Fibroblast of skin of left quadriceps (primary cell): Measurements from ENCODE around the gene CD84.
"Not testable (repeated sequence)": the region's sequence is repeated elsewhere in the genome, so short reads cannot be mapped to it uniquely, and the experiment has no call there.

ENCODE experiments used
- DNase-seq, 2 experiments: peaks; one replicate each; pipeline ENCODE4 v3.0.0-alpha.2; 2013; ENCODE audit warnings: low read depth in 2 of 2

Gene CD84, protein sequence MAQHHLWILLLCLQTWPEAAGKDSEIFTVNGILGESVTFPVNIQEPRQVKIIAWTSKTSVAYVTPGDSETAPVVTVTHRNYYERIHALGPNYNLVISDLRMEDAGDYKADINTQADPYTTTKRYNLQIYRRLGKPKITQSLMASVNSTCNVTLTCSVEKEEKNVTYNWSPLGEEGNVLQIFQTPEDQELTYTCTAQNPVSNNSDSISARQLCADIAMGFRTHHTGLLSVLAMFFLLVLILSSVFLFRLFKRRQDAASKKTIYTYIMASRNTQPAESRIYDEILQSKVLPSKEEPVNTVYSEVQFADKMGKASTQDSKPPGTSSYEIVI

DNA sequence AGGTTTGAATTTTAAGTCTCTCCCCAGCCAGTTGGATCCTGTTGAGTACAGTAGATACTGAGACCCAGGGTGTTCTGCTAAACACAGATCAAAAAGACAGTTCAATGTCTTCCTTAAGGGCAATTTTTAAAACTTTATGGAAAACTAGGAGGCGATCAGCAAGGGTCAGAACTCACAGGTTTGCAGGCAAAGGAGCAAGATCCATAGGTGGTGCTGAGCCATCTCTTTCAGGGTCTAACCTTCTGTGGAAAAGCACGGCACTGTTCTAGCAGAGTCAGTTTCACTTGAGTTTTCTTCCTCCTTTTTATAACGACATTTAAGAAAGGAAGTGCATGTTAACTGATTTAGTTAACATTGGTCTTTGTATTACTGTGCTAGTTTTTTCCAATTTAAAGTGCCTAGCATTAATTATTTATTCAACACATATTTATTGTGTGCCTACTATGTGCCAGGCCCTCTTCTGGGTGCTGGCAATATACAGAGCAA is at the start of gene CD84:
TSS of gene CD84 (minus strand) at position 281 of the 486 bp plus-strand sequence. CDS start at position 222, 59 bp downstream.
- no peak for DNase-seq

DNA sequence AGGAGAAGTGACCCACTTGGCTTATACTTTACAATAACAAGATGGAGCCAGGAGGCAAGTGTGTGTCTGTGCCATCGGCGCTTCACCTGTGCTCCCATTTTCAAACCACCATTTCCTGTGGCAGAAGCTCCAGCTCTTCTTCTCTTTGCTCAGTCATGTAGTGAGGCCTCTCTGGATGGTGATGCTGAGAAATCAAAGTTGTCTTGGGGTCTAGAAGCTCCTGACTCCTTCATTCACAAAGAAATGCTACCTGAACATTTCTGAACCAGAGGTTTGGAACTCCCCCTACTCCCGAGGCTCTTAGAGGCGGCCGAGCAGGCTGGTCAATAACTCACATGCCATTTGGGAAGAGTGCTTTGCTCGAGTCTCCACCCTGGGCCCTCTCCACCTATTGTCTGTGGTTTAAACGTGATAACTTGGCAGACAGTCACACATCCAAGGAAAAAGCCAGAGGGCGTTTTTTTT is 49.5 kb upstream of the CD84 start:
- DNase-seq, result no peak

DNA sequence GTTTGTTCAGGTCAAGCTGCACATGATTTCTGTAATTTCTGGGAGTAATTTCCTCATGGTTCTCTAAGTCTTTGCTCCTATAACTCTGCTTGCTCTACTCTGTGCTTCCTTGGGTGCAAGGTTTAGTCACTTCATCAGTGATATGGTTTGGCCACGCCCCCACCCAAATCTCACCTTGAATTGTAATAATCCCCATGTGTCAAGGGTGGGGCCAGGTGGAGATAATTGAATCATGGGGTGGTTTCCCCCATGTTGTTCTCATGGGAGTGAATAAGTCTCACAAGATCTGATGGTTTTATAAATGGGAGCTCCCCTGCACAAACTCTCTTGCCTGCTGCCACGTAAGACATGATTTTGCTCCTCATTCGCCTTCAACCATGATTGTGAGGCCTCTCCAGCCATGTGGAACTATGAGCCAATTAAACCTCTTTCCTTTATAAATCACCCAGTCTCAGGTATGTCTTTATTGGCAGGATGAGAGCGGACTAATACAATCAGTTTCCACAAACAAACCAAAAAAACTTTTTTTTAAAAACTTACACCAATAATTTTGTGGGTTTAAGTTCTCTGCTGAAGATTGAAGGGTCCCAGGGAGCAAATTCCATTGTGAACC is 48.5 kb upstream of the CD84 start:
- DNase-seq, result not testable (repeated sequence)

DNA sequence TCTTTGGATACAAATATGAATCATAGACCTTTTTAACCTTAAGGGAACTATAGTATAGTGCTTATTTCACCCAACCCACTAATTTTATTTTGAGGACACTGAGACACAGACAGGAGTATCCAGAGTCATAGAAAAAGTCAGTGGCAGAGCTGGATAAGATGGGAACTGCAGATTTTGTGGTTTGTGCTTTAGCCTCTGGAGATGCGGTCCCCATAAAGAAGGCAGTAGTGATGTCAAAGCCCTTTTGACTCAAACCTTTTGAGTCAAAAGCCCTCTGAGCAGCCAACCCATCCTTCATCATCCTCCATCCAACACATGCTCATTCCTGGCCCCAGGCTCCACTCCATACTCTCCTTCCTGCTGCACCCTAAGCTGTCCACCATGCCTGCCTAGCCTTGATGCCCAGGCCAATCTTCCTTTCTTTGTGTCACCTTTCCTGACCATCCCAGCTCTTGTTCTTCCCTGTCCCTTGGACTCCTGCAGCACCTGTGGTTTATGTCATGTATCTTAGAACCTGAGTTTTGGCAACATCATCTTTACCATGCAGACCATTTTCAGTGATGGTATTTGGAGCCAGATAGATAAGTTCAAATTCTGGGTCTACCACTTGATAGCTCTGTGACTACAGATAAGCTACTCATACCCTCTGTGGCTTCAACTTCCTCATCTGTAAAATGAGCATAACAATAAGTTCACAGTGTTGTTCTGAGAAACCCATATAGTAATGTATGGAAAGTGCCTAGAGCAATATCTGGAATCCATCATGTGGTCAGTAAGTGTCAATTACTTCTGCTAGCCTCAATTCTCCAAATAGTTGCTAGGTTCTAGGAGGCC is 47.4 kb upstream of the CD84 start:
- DNase-seq, result no peak

DNA sequence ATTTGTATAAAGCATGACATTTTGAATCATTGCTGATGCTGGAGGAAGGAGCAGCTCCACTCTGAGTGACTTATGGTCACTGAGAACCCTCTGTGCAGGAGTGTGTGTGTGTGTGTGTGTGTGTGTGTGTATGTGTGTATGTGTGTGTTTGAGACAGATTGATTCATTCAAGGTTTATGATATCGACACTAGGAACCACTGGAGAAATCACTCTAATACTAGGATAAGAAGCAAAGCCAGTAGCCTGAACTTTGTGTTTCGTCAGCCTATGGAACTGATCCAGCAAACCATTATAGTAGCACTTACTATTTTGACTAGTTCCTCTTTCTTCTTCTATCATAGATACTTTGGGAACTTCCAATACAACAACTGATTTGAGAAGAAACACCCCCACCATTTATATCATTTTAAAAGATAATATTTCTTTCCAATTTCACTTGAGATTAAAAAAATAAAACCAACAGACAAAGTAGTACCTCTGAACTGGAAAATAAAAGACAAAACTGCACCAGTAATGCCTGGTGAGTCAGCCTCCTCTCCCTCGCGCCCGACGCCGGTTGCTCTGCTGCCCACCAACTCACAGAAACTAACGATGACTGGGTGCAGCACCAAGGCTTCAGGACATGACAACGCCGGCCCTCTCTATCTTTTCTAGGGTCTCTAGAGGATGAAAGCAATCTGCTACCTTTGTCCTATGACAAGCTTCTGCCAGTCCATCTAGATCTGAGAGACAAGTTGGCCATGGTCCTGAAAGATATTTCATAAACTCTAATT is 46.6 kb upstream of the CD84 start:
- no peak for DNase-seq

DNA sequence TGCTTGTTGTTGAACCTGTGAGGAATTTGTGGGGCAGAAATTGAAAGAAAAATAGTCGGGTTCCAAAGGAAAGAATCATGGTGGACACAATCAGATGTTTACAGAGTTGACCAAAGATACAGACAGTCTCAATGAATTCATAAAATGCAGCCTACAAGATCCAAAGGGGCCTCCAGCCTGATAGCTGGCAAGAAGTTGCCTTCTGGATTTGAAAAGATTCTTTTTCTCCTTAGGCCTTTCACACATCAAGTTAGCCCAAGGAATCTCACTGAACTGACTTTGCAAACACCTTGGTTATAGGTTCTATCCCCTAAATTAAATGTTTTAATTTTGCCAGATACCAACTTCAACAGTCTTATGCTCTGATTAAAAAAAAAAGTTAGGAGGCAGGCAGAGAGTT is 46.0 kb upstream of the CD84 start:
- no peak for DNase-seq

DNA sequence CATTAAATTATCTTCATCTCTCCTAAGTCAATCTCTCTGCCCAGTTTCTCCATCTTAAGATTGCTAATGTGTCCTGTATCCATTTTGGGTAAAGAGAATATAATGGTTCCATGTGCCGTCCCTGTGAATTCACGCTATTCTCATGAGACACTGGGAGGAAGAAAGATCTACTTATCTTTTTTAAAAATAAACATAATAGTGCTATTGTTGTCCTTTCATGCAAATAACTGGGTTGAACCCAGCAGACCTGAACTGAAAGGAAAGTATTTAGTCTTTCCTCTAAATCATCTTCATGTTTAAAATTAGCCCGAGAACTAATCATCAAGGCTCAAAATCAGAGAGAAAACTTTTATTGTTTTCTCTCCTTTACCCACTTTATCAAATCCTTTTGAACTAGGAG is 45.2 kb upstream of the CD84 start:
- no peak for DNase-seq

DNA sequence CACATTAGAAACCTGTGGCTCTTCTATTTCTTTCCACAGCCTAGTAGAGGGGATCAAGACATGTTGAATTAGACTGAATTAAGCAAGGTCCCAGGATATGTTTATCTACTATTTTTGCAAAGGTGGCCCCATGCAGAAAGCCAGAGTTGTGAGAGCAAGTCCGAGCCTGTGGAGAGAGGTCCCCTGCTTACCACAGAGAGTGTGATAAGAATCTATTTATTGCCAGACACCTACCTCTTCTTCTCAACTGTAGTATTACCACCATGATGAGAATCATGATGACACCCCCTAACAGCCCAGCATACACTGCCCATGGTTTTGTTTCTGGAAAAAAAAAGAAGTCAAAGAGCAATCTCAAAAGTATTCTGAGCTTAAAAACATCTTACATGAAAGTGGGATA is 44.6 kb upstream of the CD84 start:
- no peak for DNase-seq

DNA sequence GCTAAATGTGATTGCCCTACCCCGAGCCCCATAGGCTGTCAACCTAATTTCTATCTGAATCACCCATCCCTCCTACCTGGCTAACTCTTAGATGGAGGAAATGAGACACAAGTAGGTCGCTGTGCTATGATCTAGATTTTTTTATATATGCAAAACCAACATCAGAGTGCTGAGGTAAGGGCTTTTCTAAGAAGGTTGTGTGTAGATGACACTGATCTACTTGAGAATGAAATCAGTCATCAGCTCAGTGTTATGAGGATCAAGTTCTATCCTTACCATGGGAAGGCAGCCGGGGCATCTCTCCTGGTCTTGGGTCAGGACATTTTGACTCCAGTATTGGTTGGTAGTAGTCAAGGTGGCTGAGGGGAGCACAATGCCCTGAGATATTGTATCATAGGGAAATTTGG is 43.9 kb upstream of the CD84 start:
- no peak for DNase-seq

DNA sequence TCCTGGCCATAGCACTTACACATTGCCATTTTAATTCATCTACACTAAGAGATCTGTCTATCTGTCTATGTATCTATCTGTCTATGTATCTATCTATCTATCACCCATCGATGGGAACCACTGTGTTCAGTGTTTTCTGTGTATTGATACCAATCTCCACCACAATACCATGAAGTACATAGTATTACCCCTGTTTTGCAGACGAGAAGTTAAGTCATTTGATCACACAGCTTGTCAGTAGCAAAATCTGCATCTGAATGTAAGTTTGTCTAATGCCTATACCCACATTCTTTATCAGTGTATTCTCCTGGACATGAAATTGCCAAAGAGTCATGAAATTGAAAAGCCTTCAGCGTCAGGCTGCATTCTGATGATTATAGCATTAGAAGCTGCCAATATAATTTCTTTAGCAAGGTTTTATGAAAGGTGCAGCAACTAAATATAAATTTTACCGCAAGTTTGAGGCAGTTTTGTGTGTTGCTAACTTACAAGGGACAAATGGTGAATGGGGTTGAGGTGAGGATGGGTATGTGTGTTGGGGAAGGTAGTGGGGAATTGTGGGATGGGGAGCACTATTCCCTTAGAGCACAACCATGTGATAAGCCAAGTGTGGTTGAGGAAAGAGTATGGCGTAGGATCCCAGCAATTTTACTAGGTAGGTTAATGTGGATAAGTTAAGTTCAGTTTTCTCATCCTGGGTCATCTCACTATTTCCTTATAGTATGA is 43.4 kb upstream of the CD84 start:
- DNase-seq, result no peak

DNA sequence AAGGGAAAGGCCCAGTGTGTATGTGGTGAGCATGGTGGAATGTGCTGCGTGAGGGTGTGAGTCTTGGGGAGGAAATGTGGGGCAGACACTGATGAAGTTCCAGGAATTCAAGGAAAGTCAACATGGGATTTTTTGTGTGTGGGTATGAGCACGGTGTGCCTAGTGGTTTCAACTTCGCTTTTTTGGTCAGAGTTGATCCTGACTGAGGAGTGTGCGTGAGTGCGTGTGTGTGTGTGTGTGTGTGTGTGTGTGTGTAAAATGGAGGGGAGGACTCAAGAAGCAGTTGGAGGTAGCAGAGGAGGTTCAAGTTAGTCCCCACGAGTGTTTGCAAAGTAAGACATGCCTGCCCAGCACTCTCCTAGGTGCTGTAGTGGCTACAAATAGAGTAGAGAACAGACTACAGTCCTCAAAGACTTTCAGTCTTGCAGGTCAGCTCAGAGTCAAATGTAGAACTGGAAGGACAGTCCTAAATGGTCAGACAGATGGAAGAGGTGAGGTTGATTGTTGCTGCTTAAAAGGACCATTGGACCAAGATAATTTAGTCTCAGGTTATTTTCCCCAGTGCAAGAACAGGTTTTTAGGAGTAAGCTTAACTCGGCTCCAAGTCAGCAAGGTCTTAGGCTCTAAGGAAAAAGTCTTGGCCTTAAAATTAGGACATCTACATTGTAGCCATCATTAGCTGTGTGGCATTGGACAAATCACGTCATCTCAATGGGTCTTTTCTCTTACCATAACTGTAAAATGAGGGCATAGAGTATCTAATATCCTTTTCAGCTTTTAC is 42.5 kb upstream of the CD84 start:
- no peak for DNase-seq

DNA sequence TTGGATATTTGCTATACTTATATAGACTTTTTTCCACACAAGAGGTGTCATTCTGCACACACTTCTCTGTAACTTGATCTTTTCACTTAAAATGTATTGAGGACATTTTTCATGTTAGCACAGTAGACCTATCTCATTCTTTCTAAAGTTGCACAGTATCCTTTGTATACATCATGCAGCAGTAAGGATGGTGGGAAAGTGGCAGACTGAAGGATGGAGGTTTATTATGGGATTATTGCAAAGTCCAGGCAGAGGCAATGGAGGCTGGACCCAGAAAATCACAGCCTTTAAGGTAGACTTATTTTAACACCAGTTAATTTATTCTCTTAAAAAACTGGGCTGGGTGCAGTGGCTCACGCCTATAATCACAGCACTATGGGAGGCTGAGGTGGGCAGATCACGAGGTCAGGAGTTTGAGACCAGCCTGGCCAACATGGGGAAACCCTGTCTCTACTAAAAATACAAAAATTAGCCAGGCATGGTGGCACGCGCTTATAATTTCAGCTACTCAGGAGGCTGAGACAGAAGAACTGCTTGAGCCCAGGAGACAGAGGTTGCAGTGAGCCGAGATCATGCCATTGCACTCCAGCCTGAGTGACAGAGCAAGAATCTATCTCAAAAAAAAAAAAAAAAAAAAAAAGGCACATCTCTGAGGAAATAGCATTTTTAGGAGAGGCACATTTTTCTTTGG is 41.8 kb upstream of the CD84 start:
- DNase-seq, result no peak

DNA sequence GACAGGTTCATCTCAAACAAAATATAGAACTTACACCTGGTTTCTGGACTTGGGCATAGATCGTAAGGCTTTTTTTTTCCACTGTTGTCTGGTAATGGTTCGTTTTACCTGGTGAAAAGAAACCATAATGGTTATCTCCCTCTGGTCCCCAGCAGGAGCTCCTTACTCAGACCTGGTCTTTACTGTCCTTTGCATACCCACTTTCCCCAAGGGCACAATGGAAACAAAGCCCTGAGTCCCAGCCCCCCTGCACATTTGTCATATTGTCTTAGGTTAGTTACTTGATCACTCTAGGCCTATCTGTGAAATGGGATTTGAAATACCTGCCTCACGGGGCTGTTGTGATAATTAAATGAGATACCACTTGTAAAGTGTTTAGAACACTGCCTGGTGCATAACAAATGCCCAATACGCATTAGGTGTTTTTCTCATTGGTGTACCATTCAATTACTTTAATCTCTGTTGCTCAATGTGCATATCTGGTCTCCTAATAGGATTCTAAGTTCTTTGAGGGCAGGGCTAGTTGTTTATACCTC is 40.5 kb upstream of the CD84 start:
- DNase-seq, result no peak

DNA sequence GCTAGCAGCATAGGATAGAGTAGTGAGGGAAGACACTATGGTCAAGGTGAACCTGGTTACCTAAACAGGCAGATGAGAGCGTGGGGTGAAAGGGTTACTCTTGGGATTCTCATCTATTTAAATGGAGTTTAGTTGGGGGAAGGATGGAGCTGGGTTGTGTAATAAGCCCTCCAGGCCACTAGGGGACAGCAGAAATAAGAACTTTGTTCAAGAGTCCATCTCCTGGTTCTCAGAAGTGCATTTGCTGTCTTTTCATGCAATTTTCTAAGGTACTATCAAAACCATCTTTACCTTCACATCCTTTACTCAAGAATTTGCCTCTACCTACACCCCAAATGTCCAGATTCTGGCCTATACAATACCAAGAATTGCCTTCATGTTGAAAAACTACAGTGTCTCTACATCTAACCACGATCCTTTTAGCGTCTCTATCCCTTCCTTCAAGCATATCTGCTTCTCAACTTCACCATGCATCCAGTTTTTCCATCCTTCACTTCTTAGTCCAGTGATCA is 39.5 kb upstream of the CD84 start:
- DNase-seq, result no peak

DNA sequence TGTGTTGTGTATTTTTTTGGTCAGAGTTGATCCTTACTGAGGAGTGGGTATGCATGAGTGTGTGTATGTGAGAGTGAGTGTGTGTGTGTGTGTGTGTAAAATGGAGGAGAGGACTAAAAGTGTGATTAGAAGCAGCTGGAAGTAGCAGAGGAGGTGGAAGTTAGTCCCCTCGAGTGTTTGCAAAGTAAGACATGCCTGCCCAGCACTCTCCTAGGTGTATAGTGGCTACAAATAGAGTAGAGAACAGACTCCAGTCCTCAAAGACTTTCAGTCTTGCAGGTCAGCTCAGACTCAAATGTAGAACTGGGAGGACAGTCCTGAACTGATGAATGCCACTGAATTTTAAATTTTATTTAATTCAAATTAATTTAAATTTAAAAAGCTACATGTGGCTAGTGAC is 39.0 kb upstream of the CD84 start:
- DNase-seq, result no peak

DNA sequence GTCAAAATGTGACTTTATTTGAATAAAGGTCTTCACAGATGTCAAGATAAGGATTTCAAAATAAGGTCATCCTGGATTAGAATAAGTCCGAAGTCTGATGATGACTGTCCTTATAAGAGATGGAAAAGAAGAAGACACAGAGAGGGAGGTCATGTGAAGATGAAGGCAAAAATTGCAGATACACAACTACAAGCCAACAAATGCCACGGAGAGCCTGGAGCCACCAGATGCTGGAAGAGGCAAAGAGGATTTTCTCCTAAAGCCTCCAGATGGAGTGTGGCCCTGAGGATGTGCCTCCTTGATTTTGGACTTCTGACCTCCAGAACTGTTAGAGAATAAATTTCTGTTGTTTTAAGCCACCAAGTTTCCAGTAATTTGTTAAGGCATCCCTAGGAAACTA is 36.4 kb upstream of the CD84 start:
- no peak for DNase-seq

DNA sequence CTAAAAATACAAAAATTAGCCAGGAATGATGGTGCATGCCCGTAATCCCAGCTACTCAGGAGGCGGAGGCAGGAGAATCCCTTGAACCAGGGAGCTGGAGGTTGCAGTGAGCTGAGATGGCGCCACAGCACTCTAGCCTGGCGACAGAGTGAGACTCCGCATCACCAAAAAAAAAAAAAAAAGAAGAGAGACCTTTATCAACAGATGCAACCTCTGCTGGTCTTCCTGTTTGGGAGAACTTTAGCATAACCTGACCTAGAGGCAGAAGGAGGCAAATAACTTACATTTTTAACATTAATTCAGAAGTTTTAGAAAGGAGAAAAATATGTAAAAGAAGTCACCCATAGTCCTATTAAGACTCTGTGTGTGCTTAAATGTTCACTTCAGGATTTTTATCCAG is 35.1 kb upstream of the CD84 start:
- DNase-seq, result no peak

DNA sequence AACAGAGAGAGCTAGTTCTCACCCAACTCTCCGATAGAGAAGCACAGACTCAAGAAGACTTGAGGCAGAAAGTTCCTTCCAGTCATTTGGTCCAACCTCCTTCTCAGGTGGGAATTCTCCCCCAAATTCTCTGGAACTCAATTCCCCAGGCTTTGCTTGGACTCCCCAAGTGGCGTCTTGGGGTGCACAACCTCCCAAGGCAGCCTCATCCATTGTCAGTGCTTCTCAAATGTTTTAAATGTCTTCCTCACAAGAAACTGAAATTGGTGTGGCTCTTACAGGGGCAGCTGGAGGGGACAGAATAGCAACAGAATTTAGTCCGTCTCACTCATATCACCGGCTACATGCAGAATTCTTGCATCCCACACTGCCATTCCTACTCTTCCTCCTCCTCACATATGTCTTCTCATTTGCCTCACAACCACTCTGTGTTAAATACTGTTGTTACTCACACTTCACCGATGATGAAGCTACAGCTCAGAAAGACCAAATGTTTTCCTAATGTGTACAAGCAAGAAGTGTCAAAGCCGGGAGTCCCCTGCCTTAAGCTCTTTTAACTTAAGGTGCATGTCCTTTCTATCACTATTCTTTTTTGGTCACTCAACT is 33.4 kb upstream of the CD84 start:
- no peak for DNase-seq
